Subcutaneous adipose tissue (tissue), 4 donors: ENCODE results near the gene GPX4. TPM values are rescaled to one million over a fixed set of nuclear protein-coding genes. Genes with fewer than 3 reads are reported as not detected.

ENCODE experiments used
- total RNA-seq, 4 donors: library from RNA; depleted of rRNA; stranded (reverse); fragments of >200 nt; gene quantifications; one replicate each; pipeline ENCODE4 v1.1.0, GENCODE V29; 2016
- TF ChIP-seq, protein P1 (sequence below): fragments of 450-650 bp; IDR thresholded peaks from one replicate; pipeline ENCODE4 v1.5.1; 2016; ENCODE audit warnings: low read depth, mild to moderate bottlenecking, control low read depth, antibody characterized with exemption, moderate library complexity

Gene GPX4
- total RNA-seq, 4 donors from 2014 or later, result 1,089 to 2,299 (median 1,463) TPM

- TF ChIP-seq, protein P1, sequence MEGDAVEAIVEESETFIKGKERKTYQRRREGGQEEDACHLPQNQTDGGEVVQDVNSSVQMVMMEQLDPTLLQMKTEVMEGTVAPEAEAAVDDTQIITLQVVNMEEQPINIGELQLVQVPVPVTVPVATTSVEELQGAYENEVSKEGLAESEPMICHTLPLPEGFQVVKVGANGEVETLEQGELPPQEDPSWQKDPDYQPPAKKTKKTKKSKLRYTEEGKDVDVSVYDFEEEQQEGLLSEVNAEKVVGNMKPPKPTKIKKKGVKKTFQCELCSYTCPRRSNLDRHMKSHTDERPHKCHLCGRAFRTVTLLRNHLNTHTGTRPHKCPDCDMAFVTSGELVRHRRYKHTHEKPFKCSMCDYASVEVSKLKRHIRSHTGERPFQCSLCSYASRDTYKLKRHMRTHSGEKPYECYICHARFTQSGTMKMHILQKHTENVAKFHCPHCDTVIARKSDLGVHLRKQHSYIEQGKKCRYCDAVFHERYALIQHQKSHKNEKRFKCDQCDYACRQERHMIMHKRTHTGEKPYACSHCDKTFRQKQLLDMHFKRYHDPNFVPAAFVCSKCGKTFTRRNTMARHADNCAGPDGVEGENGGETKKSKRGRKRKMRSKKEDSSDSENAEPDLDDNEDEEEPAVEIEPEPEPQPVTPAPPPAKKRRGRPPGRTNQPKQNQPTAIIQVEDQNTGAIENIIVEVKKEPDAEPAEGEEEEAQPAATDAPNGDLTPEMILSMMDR, result no peak
Measured at GRCh38 chr19:1139126-1139525, 35.3 kb downstream of the GPX4 start.

DNA sequence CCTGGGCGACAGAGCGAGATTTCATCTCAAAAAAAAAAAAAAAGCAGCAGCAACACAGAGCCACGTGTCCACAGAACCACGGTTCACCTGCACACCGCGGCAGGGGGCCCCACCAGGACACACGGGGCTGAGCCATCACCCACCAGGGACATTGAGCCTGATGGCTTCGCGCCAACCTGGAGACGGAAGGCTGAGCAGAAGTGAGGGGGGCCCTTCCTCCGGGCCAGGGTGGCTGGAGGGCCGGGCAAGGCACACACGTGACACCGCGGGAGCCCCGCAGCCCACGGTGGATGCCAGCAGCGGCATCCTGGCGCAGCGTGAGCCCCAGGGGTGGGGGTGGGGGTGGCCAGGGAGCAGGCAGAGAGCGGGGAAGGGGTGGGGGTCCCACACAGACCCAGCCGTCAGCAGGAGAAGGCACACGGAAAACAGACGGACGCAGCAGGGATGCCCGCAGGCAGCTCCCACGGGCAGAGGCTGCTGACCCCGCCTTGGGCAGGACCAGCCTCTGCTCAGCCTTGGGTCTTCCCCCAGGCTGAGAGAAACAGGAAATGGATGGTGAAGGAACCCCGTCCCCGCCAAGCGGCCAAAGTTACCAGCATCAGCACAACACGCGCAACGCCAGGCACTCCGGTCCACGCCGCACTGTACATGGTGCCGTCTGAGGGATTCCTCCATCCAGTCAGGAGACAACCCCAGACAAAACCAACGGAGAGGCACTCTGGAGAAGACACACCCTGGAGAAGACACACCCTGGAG lies 36.7 kb downstream of the GPX4 start:
- TF ChIP-seq, protein P1, result no peak

DNA sequence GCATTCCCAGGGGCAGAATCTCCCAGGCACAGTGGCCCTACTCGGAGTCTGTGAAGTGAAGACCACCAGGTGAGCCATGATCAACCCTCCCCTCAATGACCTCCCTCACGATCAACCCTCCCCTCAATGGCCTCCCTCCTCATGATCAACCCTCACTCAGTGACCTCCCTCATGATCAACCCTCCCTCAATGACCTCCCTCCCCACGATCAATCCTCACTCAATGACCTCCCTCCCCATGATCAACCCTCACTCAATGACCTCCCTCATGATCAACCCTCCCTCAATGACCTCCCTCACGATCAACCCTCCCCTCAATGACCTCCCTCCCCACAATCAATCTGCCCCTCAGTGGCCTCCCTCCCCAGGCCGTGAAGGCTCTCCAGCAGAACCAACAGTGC lies 38.1 kb downstream of the GPX4 start:
- TF ChIP-seq, protein P1, result no peak

DNA sequence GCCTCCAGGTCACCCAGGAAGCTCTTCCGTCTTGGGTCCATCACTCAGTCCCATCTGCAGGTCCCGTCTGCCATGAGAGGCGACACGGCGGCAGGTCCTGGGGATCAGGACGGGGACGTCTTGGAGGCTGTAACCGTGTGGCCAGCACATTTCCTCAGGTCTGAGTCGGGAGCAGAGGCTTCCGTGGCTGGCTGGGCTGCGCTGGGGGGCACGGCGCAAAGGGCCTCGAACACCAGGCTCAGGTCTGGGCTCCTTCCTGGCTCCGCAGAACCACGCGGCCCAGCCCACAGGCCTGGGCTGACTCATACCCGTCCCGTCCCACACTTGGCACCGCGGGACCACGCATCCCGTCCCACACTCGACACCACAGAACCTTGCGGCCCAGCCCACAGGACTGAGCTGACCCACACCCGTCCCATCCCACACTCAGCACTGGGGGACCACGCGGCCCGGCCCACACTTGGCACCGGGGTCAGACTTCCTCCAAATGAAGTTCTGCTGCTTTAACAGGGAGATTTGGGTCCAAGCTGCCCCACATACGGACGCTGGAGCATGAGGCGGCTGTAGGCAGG lies 40.1 kb downstream of the GPX4 start:
- TF ChIP-seq, protein P1, result no peak

- TF ChIP-seq, protein P1, result no peak
Measured at GRCh38 chr19:1144741-1145140, 40.9 kb downstream of the GPX4 start.

- TF ChIP-seq, protein P1, result no peak
Measured at GRCh38 chr19:1145635-1146411, 42.0 kb downstream of the GPX4 start.

DNA sequence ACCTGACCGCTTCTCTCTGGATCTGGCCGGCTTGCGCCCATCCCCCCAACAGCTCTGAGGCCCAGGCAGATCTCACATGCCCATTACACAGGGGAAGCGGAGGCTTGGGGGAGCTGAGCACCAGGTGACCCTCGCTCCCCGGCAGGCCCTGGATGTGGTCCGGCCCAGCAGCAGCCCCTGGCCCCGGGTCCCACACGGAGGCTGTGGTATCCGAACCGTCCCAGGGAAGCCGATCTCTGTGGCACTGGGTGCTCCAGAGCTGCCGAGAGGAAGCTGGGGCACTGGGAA lies 42.6 kb downstream of the GPX4 start:
- TF ChIP-seq, protein P1, result no peak
